NAMALWA (cell line): ENCODE results near the gene EFHD1.
"Not testable (repeated sequence)": the region's sequence is repeated elsewhere in the genome, so short reads cannot be mapped to it uniquely, and the experiment has no call there.

Source experiments
- DNase-seq: peaks from one replicate; pipeline ENCODE4 v3.0.0-alpha.2; 2015; ENCODE audit warnings: low spot score

EFHD1 gene

GRCh38 chr2:232696609-232697058, 63.2 kb downstream of the EFHD1 start:
- no peak for DNase-seq

GRCh38 chr2:232697059-232697806, 63.8 kb downstream of the EFHD1 start, which contains the start of gene GIGYF2:
Gene GIGYF2, plus strand, starts transcription at chr2:232697331. Its CDS starts 37,867 bp downstream, at chr2:232735198.
- DNase-seq: peak; percentile 92

- no peak for DNase-seq
Measured at GRCh38 chr2:232697807-232698110, 64.4 kb downstream of the EFHD1 start.

- DNase-seq: peak; percentile 20
Measured at GRCh38 chr2:232698556-232699091, 65.2 kb downstream of the EFHD1 start.

GRCh38 chr2:232699110-232699509, 65.7 kb downstream of the EFHD1 start:
- DNase-seq: no peak

GRCh38 chr2:232700154-232700553, 66.8 kb downstream of the EFHD1 start:
- no peak for DNase-seq

GRCh38 chr2:232707076-232707475, 73.7 kb downstream of the EFHD1 start:
- DNase-seq: no peak

- DNase-seq: no peak
Measured at GRCh38 chr2:232713505-232713904, 80.1 kb downstream of the EFHD1 start.

- DNase-seq: no peak
Measured at GRCh38 chr2:232714969-232715368, 81.6 kb downstream of the EFHD1 start.

- not testable (repeated sequence) for DNase-seq
Measured at GRCh38 chr2:232720056-232720455, 86.7 kb downstream of the EFHD1 start.

- DNase-seq: no peak
Measured at GRCh38 chr2:232721261-232721660, 87.9 kb downstream of the EFHD1 start.

GRCh38 chr2:232721882-232722281, 88.5 kb downstream of the EFHD1 start:
- no peak for DNase-seq

GRCh38 chr2:232723027-232723426, 89.6 kb downstream of the EFHD1 start:
- DNase-seq: no peak

- no peak for DNase-seq
Measured at GRCh38 chr2:232728785-232729184, 95.4 kb downstream of the EFHD1 start.

GRCh38 chr2:232731470-232731869, 98.1 kb downstream of the EFHD1 start:
- DNase-seq: no peak
